Activated CD4-positive, alpha-beta T cell treated with anti-CD3 and anti-CD28 coated beads, Interleukin-10, Interleukin-2, amounts not matched to agents 100 ng/mL and 50 ng/mL, durations not matched to agents 16 hours and 8 hours (primary cell): ENCODE data around the gene DNAJB1.
A peak's percentile ranks its signal among the peaks of the same experiment; 100 is the strongest.
"Not testable (repeated sequence)": the region's sequence is repeated elsewhere in the genome, so short reads cannot be mapped to it uniquely, and the experiment has no call there.

ENCODE experiments used
- DNase-seq: peaks from one replicate; pipeline ENCODE4 v3.0.0-alpha.2; 2020

DNAJB1 gene

GRCh38 chr19:14517840-14518505 lies at the start of gene DNAJB1:
Gene DNAJB1 (minus strand): TSS chr19:14518397. CDS start chr19:14518349, 48 bp downstream.
- DNase-seq = peak; percentile 84

DNA sequence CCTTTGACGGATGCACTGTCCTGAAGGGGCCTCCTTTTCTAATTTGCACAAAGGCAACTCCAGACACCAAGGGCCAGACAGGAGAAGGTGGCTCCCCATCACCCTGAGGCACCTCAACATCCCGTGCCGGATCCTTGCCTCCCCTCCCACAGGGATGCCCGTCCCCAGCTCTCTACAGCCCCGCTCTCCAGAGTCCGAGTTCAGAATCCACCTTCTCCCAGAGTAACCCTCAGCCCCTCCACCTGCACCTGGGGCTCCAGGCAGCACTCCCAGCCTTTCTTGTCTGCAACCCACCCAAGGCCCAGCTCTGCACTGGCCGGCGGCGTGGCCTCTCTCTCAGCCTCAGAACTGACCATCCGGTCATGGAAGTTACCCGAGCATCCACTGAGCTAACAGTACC lies 48.9 kb upstream of the DNAJB1 start:
- DNase-seq = no peak

DNA sequence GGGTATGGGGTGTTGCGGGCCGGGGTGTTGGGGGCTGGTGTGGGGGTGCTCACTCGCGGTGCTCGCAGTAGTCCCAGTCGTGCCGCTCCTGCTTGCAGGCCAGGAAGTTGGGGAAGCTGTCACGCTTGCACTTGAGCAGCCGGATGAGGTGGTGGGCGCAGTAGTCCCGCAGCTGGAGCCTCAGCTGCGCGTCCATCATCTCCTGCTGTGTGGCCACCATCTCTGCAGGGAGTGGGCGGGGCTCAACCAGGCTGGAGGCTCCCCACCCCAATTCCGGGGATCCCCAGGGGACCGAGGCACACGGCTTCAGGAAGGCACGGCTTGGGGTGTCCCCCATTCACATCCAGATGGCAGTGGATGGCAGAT lies 48.5 kb upstream of the DNAJB1 start:
- no peak for DNase-seq

- no peak for DNase-seq
Measured at GRCh38 chr19:14565765-14566711, 47.8 kb upstream of the DNAJB1 start.

- no peak for DNase-seq
Measured at GRCh38 chr19:14565298-14565679, 47.1 kb upstream of the DNAJB1 start.

- DNase-seq = not testable (repeated sequence)
Measured at GRCh38 chr19:14564652-14565297, 46.6 kb upstream of the DNAJB1 start.

GRCh38 chr19:14563989-14564651 lies 45.9 kb upstream of the DNAJB1 start:
- peak; percentile 77 for DNase-seq

GRCh38 chr19:14563590-14563926 lies 45.4 kb upstream of the DNAJB1 start:
- DNase-seq = no peak

DNA sequence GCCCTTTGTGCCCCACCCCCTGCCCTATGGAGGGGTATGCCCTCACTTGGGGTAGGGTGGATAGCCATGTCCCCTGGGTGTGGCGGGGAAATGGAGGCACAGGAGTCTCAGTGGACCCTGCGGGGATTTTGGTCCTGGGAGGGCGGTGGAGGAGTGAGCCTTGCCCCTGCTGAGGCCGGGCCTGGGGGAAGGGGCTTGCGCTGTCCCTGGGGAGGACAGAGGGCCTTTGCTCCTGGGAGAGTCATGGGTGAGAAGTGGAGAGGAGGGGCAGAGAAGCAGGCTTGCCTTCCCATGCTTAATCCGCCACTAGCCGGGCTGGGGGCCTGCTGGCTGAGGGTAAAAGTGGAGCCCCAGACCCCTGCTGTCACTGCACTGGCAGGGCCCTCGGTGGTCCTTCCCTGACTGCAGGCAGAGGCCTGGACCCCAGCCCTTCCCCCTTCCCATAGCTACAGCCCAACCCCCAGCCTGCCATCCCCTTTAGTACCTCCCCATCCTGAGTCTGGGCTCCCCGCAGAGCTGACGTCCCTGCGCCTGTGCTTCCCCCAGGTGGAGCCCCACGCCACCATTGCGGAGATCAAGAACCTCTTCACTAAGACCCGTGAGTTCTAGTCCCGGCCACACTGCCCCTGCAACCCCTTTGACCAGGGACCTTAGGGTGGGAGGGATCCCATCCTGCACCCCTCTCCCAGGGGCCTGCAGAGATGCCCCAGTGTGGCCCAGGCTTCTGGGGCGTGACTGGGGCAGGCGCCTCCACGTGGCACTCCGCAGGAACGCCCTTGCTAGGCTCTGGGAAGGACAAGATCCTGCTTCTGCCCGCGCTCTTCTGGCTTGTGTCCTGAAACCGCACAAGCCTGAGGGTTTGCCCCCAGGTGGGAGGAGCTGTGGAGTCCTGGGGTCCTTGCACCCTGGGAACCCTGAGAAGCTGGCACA lies 44.7 kb upstream of the DNAJB1 start:
- no peak for DNase-seq

DNA sequence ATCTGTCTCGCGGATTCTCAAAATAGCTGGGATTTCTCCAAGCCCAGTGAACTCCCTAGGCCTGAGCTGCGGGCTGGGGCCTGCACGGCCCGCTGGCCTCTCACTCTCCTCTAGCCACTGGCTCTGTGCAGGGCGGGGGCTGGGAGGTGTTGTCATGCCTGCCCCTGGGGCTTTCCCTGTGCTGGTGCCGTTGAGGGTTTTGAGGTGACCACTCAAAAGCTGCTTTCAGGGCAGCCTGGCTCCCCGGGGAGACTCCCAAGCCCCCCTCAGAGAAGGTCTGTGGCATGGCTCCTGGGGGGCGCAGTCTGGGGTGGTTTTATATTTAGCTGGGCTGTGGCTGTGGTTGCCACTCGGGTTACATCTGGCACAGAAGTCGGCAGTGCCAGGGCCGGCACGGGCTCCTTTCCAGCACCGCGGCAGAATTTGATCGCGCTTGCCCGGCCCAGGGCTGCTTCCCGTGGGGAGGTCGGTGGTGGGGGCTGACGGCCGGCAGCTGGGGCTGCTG lies 43.7 kb upstream of the DNAJB1 start:
- DNase-seq = no peak

- DNase-seq = no peak
Measured at GRCh38 chr19:14561249-14561648, 43.1 kb upstream of the DNAJB1 start.

DNA sequence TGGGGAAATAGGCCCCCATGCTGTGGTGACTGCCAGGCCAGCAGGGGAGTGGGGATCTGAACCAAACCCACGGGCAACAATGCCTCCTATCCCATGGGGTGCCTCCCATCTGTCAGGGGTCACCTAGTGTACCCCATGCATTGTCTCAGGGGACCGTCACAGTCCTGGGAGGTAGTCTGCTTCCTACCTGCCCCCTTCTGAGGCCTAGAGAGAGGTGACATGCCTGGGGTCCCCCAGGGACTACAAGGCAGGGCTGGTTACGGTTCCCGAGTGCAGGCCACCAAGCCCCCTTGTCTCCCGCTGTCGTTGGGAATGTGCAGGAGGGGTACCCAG lies 42.5 kb upstream of the DNAJB1 start:
- DNase-seq = no peak

GRCh38 chr19:14559916-14560775 lies 41.9 kb upstream of the DNAJB1 start:
- no peak for DNase-seq

DNA sequence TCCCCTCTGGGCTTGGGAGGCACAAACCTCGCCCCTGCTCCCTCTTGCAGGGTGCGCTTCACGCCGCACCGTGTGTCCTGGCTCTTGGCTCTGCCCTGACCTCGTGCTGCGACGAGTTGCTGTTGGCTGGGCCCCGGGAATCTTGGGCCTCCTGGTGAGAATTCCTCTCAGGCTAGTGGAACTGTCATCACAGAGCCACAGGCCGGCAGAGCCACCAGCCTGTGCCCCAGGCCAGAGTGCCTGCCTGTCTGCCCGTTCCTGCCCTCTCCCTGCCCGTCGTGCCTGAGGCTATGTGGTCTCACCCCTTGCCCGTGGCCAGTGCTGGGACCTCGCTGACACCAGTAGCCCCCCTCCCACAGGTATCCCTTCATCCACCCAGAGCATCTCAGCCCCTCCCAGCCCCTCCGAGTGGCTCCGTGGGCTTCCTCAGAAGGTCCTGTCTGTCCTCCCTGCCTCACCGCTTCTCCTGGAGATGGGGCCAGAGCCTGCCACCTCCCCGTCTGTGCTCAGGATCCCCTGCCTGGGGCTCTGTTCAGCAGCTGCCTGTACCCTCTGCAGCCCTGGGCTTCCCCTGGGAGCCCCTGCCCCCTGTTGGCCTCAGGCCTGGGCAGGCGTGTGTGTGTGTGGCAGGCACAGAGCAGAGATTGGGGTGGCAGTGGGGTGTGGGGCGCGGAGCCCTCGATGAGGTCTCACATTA lies 40.3 kb upstream of the DNAJB1 start:
- DNase-seq = no peak

- peak; percentile 87 for DNase-seq
Measured at GRCh38 chr19:14556662-14557188, 38.5 kb upstream of the DNAJB1 start.

- no peak for DNase-seq
Measured at GRCh38 chr19:14555918-14556661, 37.9 kb upstream of the DNAJB1 start.

DNA sequence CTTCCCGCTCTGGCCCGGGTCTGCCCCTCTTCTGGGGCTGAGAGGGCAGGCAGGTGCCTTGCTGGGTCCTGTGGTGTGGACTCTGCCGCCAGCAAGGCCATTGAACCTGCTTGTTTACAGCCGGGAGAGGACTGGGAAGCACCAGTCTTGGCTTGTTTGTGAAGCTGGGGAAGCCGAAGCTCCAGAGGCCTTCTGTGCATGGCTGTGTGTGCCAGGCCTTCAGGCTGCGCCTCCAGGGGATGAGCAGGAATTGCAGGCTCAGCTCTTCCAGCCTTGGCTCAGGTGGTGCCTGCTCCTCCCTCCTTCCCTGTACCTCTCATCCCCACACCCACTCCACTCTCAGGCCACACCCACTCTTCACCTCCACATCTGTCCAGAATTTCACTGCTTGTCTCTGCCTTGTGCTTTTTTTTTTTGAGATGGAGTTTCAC lies 36.2 kb upstream of the DNAJB1 start:
- DNase-seq = no peak

GRCh38 chr19:14553939-14554243 lies 35.7 kb upstream of the DNAJB1 start:
- DNase-seq = no peak
